ENCODE measurements around the gene ARMC5.

GRCh38 chr16:31439519-31439918 is 19.8 kb upstream of the ARMC5 start:
- TF ChIP-seq, protein P1, sequence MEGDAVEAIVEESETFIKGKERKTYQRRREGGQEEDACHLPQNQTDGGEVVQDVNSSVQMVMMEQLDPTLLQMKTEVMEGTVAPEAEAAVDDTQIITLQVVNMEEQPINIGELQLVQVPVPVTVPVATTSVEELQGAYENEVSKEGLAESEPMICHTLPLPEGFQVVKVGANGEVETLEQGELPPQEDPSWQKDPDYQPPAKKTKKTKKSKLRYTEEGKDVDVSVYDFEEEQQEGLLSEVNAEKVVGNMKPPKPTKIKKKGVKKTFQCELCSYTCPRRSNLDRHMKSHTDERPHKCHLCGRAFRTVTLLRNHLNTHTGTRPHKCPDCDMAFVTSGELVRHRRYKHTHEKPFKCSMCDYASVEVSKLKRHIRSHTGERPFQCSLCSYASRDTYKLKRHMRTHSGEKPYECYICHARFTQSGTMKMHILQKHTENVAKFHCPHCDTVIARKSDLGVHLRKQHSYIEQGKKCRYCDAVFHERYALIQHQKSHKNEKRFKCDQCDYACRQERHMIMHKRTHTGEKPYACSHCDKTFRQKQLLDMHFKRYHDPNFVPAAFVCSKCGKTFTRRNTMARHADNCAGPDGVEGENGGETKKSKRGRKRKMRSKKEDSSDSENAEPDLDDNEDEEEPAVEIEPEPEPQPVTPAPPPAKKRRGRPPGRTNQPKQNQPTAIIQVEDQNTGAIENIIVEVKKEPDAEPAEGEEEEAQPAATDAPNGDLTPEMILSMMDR (conservative IDR thresholded peaks at IDR 0.05 in 1 of 2, IDR thresholded peaks at IDR 0.05 in 1 of 2; ENCODE audit: extremely low read depth in 1 of 2, insufficient read depth in 1 of 2, low read depth in 1 of 2, low read length in 2 of 2): no peak
- no peak for TF ChIP-seq EZH2 (IDR thresholded peaks at IDR 0.05; ENCODE audit: borderline replicate concordance, low read length)

Data from mammary epithelial cell (primary cell).